Liver (tissue), 9 donors: ENCODE data around the gene PARD3B. TPM values are rescaled to one million over a fixed set of nuclear protein-coding genes. Genes with fewer than 3 reads are reported as not detected.

Experiments used
- DNase-seq: peaks from one replicate; pipeline ENCODE4 v3.0.0-alpha.2; 2017; ENCODE audit warnings: low spot score
- H3K27ac ChIP-seq, 2 donors: one replicate each; pipeline ENCODE4 v1.7.0; 2013; ENCODE audit warnings: inconsistent platforms in 2 of 2, low read length in 2 of 2, control low read depth in 1 of 2, low read depth in 1 of 2, mild to moderate bottlenecking in 1 of 2
- H3K27me3 ChIP-seq, 4 donors: one replicate each; pipeline versions ENCODE4 v1.6.1 to v1.7.0; 2013; ENCODE audit warnings: low read length in 3 of 4, inconsistent platforms in 1 of 4, mild to moderate bottlenecking in 1 of 4, moderate library complexity in 1 of 4; ENCODE audit not compliant: control insufficient read depth in 4 of 4, insufficient read depth in 4 of 4
- H3K36me3 ChIP-seq, 4 donors: one replicate each; pipeline versions ENCODE4 v1.6.1 to v1.7.0; 2013; ENCODE audit warnings: low read length in 3 of 4, mild to moderate bottlenecking in 3 of 4, low read depth in 1 of 4, moderate library complexity in 1 of 4; ENCODE audit not compliant: control insufficient read depth in 4 of 4, insufficient read depth in 3 of 4
- H3K4me1 ChIP-seq, 4 donors: one replicate each; pipeline versions ENCODE4 v1.6.1 to v1.7.0; 2013; ENCODE audit warnings: low read length in 3 of 4, mild to moderate bottlenecking in 3 of 4, moderate library complexity in 1 of 4; ENCODE audit not compliant: control insufficient read depth in 4 of 4, insufficient read depth in 4 of 4
- H3K4me3 ChIP-seq, 3 donors: one replicate each; pipeline versions ENCODE4 v1.6.1 to v1.7.0; 2013; ENCODE audit warnings: low read length in 3 of 3, control low read depth in 1 of 3, low read depth in 1 of 3, mild to moderate bottlenecking in 1 of 3
- H3K9ac ChIP-seq, 2 donors: one replicate each; pipeline ENCODE4 v1.7.0; 2013; ENCODE audit warnings: low read length in 2 of 2, mild to moderate bottlenecking in 2 of 2, moderate library complexity in 2 of 2, control low read depth in 1 of 2, low read depth in 1 of 2
- H3K9me3 ChIP-seq, 4 donors: one replicate each; pipeline versions ENCODE4 v1.6.1 to v1.7.0; 2013; ENCODE audit warnings: low read length in 3 of 4; ENCODE audit not compliant: control insufficient read depth in 4 of 4
- ATF3 ChIP-seq: IDR thresholded peaks from 2 replicates; pipeline ENCODE4 v1.6.1; 2016; ENCODE audit warnings: antibody characterized with exemption
- CTCF ChIP-seq: fragments of 150-350 bp; IDR thresholded peaks from 2 replicates; pipeline ENCODE4 v1.5.1; 2017; ENCODE audit warnings: improper control_type of control experiment, low read depth, low read length; ENCODE audit not compliant: missing input control
- EGR1 ChIP-seq, 2 donors: IDR thresholded peaks; 2 replicates each; pipeline ENCODE4 v1.6.1; 2016 to 2018; ENCODE audit warnings: antibody characterized with exemption in 2 of 2, low read depth in 2 of 2
- FOXA1 ChIP-seq: IDR thresholded peaks from 2 replicates; pipeline ENCODE4 v1.6.1; 2016; ENCODE audit warnings: antibody characterized with exemption
- FOXA2 ChIP-seq: IDR thresholded peaks from 2 replicates; pipeline ENCODE4 v1.6.1; 2016; ENCODE audit warnings: antibody characterized with exemption
- GABPA ChIP-seq, 2 donors: IDR thresholded peaks in 1 of 2; conservative IDR thresholded peaks in 1 of 2; 2 replicates each; pipeline ENCODE4 v1.6.1; 2016; ENCODE audit warnings: antibody characterized with exemption in 2 of 2, mild to moderate bottlenecking in 1 of 2, moderate library complexity in 1 of 2
- HNF4A ChIP-seq, 2 donors: conservative IDR thresholded peaks; 2 replicates each; pipeline ENCODE4 v1.6.1; 2016; ENCODE audit warnings: antibody characterized with exemption in 2 of 2, mild to moderate bottlenecking in 2 of 2
- HNF4G ChIP-seq: IDR thresholded peaks from 2 replicates; pipeline ENCODE4 v1.6.1; 2016; ENCODE audit warnings: antibody characterized with exemption
- JUND ChIP-seq, 2 donors: IDR thresholded peaks; 2 replicates each; pipeline ENCODE4 v1.6.1; 2016; ENCODE audit warnings: antibody characterized with exemption in 2 of 2
- MAX ChIP-seq: IDR thresholded peaks from 2 replicates; pipeline ENCODE4 v1.6.1; 2016; ENCODE audit warnings: antibody characterized with exemption
- NR2F2 ChIP-seq: IDR thresholded peaks from 2 replicates; pipeline ENCODE4 v1.6.1; 2016; ENCODE audit warnings: antibody characterized with exemption
- RAD21 ChIP-seq, 2 donors: IDR thresholded peaks; 2 replicates each; pipeline ENCODE4 v1.6.1; 2016; ENCODE audit warnings: antibody characterized with exemption in 2 of 2, mild to moderate bottlenecking in 2 of 2
- REST ChIP-seq: IDR thresholded peaks from 2 replicates; pipeline ENCODE4 v1.6.1; 2016; ENCODE audit warnings: antibody characterized with exemption, mild to moderate bottlenecking
- RXRA ChIP-seq, 2 donors: IDR thresholded peaks; 2 replicates each; pipeline ENCODE4 v1.6.1; 2017 to 2018; ENCODE audit warnings: antibody characterized with exemption in 2 of 2, mild to moderate bottlenecking in 1 of 2
- SP1 ChIP-seq: IDR thresholded peaks from 2 replicates; pipeline ENCODE4 v1.6.1; 2018; ENCODE audit warnings: antibody characterized with exemption, mild to moderate bottlenecking
- TAF1 ChIP-seq: conservative IDR thresholded peaks from 2 replicates; pipeline ENCODE4 v1.6.1; 2016; ENCODE audit warnings: antibody characterized with exemption, mild to moderate bottlenecking
- YY1 ChIP-seq: IDR thresholded peaks from 2 replicates; pipeline ENCODE4 v1.6.1; 2016; ENCODE audit warnings: antibody characterized with exemption, mild to moderate bottlenecking
- ZBTB33 ChIP-seq: IDR thresholded peaks from 2 replicates; pipeline ENCODE4 v1.6.1; 2016; ENCODE audit warnings: antibody characterized with exemption
- WGBS: extraction: QIAGEN DNeasy Blood & Tissue Kit; methylation state at CpG from one replicate; pipeline ENCODE4 v1.1.7; 2013; 5-methylcytosine and 5-hydroxymethylcytosine counted together
- polyA plus RNA-seq, 2 donors: library from polyadenylated mRNA; stranded (reverse) in 1 of 2; unstranded in 1 of 2; fragments of 200-250 nt in 1 of 2; fragments of >200 nt in 1 of 2; fragmentation: Nextera tagmentation in 1 of 2; extraction: Ambion mirVana in 1 of 2; gene quantifications; one replicate each; pipeline versions ENCODE4 v1.2.1 to v1.2.3, GENCODE V29; 2013 to 2015
- total RNA-seq, 2 donors: library from RNA; depleted of rRNA; stranded (reverse); fragments of >200 nt; gene quantifications; one replicate each; pipeline ENCODE4 v1.2.3, GENCODE V29; 2014
- donor health status: healthy.
- donor health status: healthy.
- donor health status: healthy.
- donor health status: healthy.
- donor health status: healthy.

PARD3B gene
- total and polyA plus RNA-seq, 4 donors, result 1.1 to 10.3 (median 3.7) TPM

GRCh38 chr2:205535001-205535400 lies 989.7 kb downstream of the PARD3B start:
- Histone ChIP-seq H3K27ac (no peak overlapping the region), H3K36me3 (no peaks in the 10 kb centered on the region), H3K27me3 (no peaks in the 10 kb centered on the region), H3K4me3 (no peak overlapping the region), H3K9me3 (no peaks in the 10 kb centered on the region), H3K4me1 (no peaks in the 10 kb centered on the region), H3K9ac (no peak overlapping the region)
- WGBS, result 84% methylated on average over 3 of the region's 3 CpGs
- TF ChIP-seq RXRA (IDR thresholded peaks at IDR 0.05) (no peak), RAD21 (IDR thresholded peaks at IDR 0.05) (no peak), REST (no peak), MAX (no peak), ATF3 (no peak), TAF1 (no peak), HNF4A (conservative IDR thresholded peaks at IDR 0.05) (no peak), YY1 (no peak), FOXA1 (no peak), HNF4G (no peak), CTCF (no peak), SP1 (no peak), NR2F2 (no peak), GABPA (IDR thresholded peaks at IDR 0.05 in 1 of 2, conservative IDR thresholded peaks at IDR 0.05 in 1 of 2) (no peak), EGR1 (IDR thresholded peaks at IDR 0.05; ENCODE audit: low read depth in 2 of 2) (no peak)
- DNase-seq, result no peak

- Histone ChIP-seq H3K36me3 (no peaks in the 10 kb centered on the region), H3K4me1 (no peaks in the 10 kb centered on the region), H3K27me3 (no peaks in the 10 kb centered on the region), H3K27ac (no peak overlapping the region), H3K9ac (no peak overlapping the region), H3K9me3 (no peaks in the 10 kb centered on the region), H3K4me3 (no peak overlapping the region)
- WGBS, result 85% methylated on average over 5 of the region's 5 CpGs
- TF ChIP-seq JUND (IDR thresholded peaks at IDR 0.05) (no peak), TAF1 (no peak), FOXA2 (no peak), FOXA1 (no peak), ZBTB33 (no peak), GABPA (IDR thresholded peaks at IDR 0.05 in 1 of 2, conservative IDR thresholded peaks at IDR 0.05 in 1 of 2) (no peak), HNF4G (no peak), ATF3 (no peak), NR2F2 (no peak), CTCF (no peak), HNF4A (conservative IDR thresholded peaks at IDR 0.05) (no peak), YY1 (no peak)
- no peak for DNase-seq
Observed at GRCh38 chr2:205539603-205540002, 994.3 kb downstream of the PARD3B start.
